H9 (cell line): ENCODE measurements around the gene POFUT1. TPM values are rescaled to one million over a fixed set of nuclear protein-coding genes. Genes with fewer than 3 reads are reported as not detected.
"Not testable (repeated sequence)": the region's sequence is repeated elsewhere in the genome, so short reads cannot be mapped to it uniquely, and the experiment has no call there.

Source experiments
- DNase-seq: peaks from one replicate; pipeline ENCODE4 v3.0.0-alpha.2; 2017
- H2AFZ ChIP-seq: one replicate; pipeline ENCODE4 v1.6.1; 2013; ENCODE audit warnings: mild to moderate bottlenecking, low read length, control low read depth, moderate library complexity
- H2AK5ac ChIP-seq: 2 replicates; pipeline ENCODE4 v1.6.1; 2013; ENCODE audit warnings: low read length, control low read depth, mixed read lengths; ENCODE audit not compliant: insufficient read length
- H2BK120ac ChIP-seq: one replicate; pipeline ENCODE4 v1.6.1; 2013; ENCODE audit warnings: low read depth, mild to moderate bottlenecking, low read length, control low read depth, inconsistent platforms; ENCODE audit not compliant: poor library complexity, severe bottlenecking
- H2BK12ac ChIP-seq: 2 replicates; pipeline ENCODE4 v1.6.1; 2013; ENCODE audit warnings: low read length, control low read depth, mixed read lengths, low read depth; ENCODE audit not compliant: insufficient read length
- H2BK15ac ChIP-seq: 2 replicates; pipeline ENCODE4 v1.6.1; 2013; ENCODE audit warnings: low read depth, low read length, control low read depth
- H2BK20ac ChIP-seq: one replicate; pipeline ENCODE4 v1.6.1; 2013; ENCODE audit warnings: low read depth, mild to moderate bottlenecking, low read length, control low read depth, inconsistent platforms; ENCODE audit not compliant: poor library complexity, severe bottlenecking
- H2BK5ac ChIP-seq: 2 replicates; pipeline ENCODE4 v1.6.1; 2013; ENCODE audit warnings: low read length, control low read depth, mixed read lengths; ENCODE audit not compliant: insufficient read length
- H3K14ac ChIP-seq: 2 replicates; pipeline ENCODE4 v1.6.1; 2013; ENCODE audit warnings: low read length, control low read depth; ENCODE audit not compliant: insufficient read depth
- H3K18ac ChIP-seq: 2 replicates; pipeline ENCODE4 v1.6.1; 2013; ENCODE audit warnings: low read depth, mild to moderate bottlenecking, mixed read lengths, low read length, control low read depth; ENCODE audit not compliant: insufficient read length
- H3K23ac ChIP-seq: 2 replicates; pipeline ENCODE4 v1.6.1; 2013; ENCODE audit warnings: low read length, control low read depth, mixed read lengths, low read depth; ENCODE audit not compliant: insufficient read length
- H3K23me2 ChIP-seq: 2 replicates; pipeline ENCODE4 v1.6.1; 2013; ENCODE audit warnings: low read depth, mild to moderate bottlenecking, mixed read lengths, low read length, control low read depth; ENCODE audit not compliant: insufficient read length, poor library complexity, severe bottlenecking
- H3K27ac ChIP-seq: 2 replicates; pipeline ENCODE4 v1.5.1; 2013; ENCODE audit warnings: low read length, control low read depth, mixed read lengths, low read depth; ENCODE audit not compliant: insufficient read length
- H3K27me3 ChIP-seq: 2 replicates; pipeline ENCODE4 v1.6.1; 2013; ENCODE audit warnings: low read length, control low read depth, inconsistent platforms; ENCODE audit not compliant: insufficient read depth
- H3K4ac ChIP-seq: 2 replicates; pipeline ENCODE4 v1.6.1; 2013; ENCODE audit warnings: low read depth, mild to moderate bottlenecking, control low read depth, inconsistent platforms, low read length, moderate library complexity
- H3K4me1 ChIP-seq: 2 replicates; pipeline ENCODE4 v1.6.1; 2013; ENCODE audit warnings: low read length, control low read depth, inconsistent platforms; ENCODE audit not compliant: insufficient read depth
- H3K4me2 ChIP-seq: 2 replicates; pipeline ENCODE4 v1.6.1; 2013; ENCODE audit warnings: low read length, control low read depth, mixed read lengths; ENCODE audit not compliant: insufficient read length, insufficient read depth
- H3K56ac ChIP-seq: 2 replicates; pipeline ENCODE4 v1.6.1; 2013; ENCODE audit warnings: low read depth, mild to moderate bottlenecking, mixed read lengths, low read length, control low read depth; ENCODE audit not compliant: insufficient read length
- H3K79me1 ChIP-seq: 2 replicates; pipeline ENCODE4 v1.6.1; 2013; ENCODE audit warnings: low read depth, mild to moderate bottlenecking, moderate library complexity, low read length, control low read depth, inconsistent platforms; ENCODE audit not compliant: insufficient read depth, poor library complexity, severe bottlenecking
- H3K79me2 ChIP-seq: 2 replicates; pipeline ENCODE4 v1.6.1; 2013; ENCODE audit warnings: low read length, control low read depth, inconsistent platforms; ENCODE audit not compliant: insufficient read depth
- H3K9ac ChIP-seq: 2 replicates; pipeline ENCODE4 v1.6.1; 2013; ENCODE audit warnings: low read length, control low read depth, mixed read lengths; ENCODE audit not compliant: insufficient read length; ENCODE audit errors: extremely low read depth
- H3K9me3 ChIP-seq: one replicate; pipeline ENCODE4 v1.6.1; 2013; ENCODE audit warnings: low read depth, low read length, inconsistent platforms; ENCODE audit not compliant: control insufficient read depth
- H3T11ph ChIP-seq: one replicate; pipeline ENCODE4 v1.6.1; 2013; ENCODE audit warnings: mild to moderate bottlenecking, low read length, control low read depth, inconsistent platforms
- H4K20me1 ChIP-seq: one replicate; pipeline ENCODE4 v1.6.1; 2013; ENCODE audit not compliant: control insufficient read depth, insufficient read length, insufficient read depth
- H4K5ac ChIP-seq: 2 replicates; pipeline ENCODE4 v1.6.1; 2013; ENCODE audit warnings: low read depth, mild to moderate bottlenecking, mixed read lengths, low read length, control low read depth; ENCODE audit not compliant: insufficient read length
- H4K8ac ChIP-seq: replicated peaks from 2 replicates; pipeline ENCODE4 v1.6.1; 2013; ENCODE audit warnings: low read length, control low read depth, mixed read lengths, low read depth; ENCODE audit not compliant: insufficient read length
- H4K91ac ChIP-seq: 2 replicates; pipeline ENCODE4 v1.6.1; 2013; ENCODE audit warnings: low read depth, mild to moderate bottlenecking, moderate library complexity, mixed read lengths, low read length, control low read depth; ENCODE audit not compliant: insufficient read length
- H3K27ac Mint-ChIP-seq, 3 experiments: 2 replicates in 2 of 3; 3 replicates in 1 of 3; pipeline ENCODE4 v1.8.0; 2020 to 2021; ENCODE audit warnings: mixed read lengths in 3 of 3, mild to moderate bottlenecking in 1 of 3, moderate library complexity in 1 of 3
- H3K27me3 Mint-ChIP-seq: 2 replicates; pipeline ENCODE4 v1.8.0; 2021; ENCODE audit warnings: low read depth, mild to moderate bottlenecking, moderate library complexity, mixed read lengths
- H3K36me3 Mint-ChIP-seq, 3 experiments: 2 replicates in 2 of 3; 3 replicates in 1 of 3; pipeline ENCODE4 v1.8.0; 2020 to 2021; ENCODE audit warnings: low read depth in 3 of 3, mixed read lengths in 3 of 3; ENCODE audit not compliant: insufficient read depth in 1 of 3
- H3K4me1 Mint-ChIP-seq, 2 experiments: 2 replicates each; pipeline ENCODE4 v1.8.0; 2020; ENCODE audit warnings: mixed read lengths in 2 of 2
- H3K4me3 Mint-ChIP-seq, 2 experiments: 2 replicates in 1 of 2; 3 replicates in 1 of 2; pipeline ENCODE4 v1.8.0; 2020 to 2021; ENCODE audit warnings: mild to moderate bottlenecking in 2 of 2, mixed read lengths in 2 of 2, moderate library complexity in 1 of 2
- H3K9me3 Mint-ChIP-seq, 2 experiments: 2 replicates in 1 of 2; 3 replicates in 1 of 2; pipeline ENCODE4 v1.8.0; 2020; ENCODE audit warnings: mild to moderate bottlenecking in 2 of 2, mixed read lengths in 2 of 2, moderate library complexity in 1 of 2
- WGBS: extraction: QIAGEN DNeasy Blood & Tissue Kit; methylation state at CpG from one replicate; pipeline ENCODE4 v1.1.7; 2013; ENCODE audit warnings: missing lambda C conversion rate, low lambda C conversion rate, mixed read lengths; ENCODE audit not compliant: insufficient read length; ENCODE audit errors: extremely low coverage; 5-methylcytosine and 5-hydroxymethylcytosine counted together
- total RNA-seq: library from RNA; stranded (reverse); gene quantifications from 2 replicates; pipeline ENCODE4 v1.2.1, GENCODE V29; 2021
- TF ChIP-seq, protein P1 (sequence below): fragments of 200-600 bp; sonication (generic); conservative IDR thresholded peaks from 3 replicates; pipeline ENCODE4 v1.8.0; 2021; ENCODE audit warnings: antibody characterized with exemption, mild to moderate bottlenecking

POFUT1 gene
- total RNA-seq, 1 experiment from 2014 or later, result 41.2 TPM

DNA sequence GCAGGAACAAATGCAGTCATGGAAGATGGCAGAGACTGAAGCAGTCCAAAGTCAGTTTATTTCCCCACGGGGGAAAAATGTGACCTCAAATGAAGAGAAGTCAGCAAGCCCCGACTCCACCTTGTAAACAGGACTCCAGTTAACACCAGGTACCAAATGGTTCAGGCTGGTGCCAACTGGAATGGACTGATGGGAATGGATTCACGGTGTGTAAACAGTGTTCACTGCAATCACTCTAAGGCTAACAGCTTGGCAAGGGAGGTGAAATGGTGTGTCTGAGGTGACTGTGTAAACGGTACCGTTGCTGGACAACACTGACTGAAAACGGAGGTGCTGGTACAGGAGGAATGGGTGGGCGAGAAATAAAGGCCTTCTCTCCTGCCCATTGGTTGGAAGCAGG lies 12.1 kb upstream of the POFUT1 start:
- H3K79me1 ChIP-seq, result no peaks in the 10 kb centered on the region
- H2BK15ac ChIP-seq, result no peak overlapping the region
- no peak overlapping the region for H3K4me2 ChIP-seq
- H2BK5ac ChIP-seq, result no peak overlapping the region
- no peak overlapping the region for H3K4me3 Mint-ChIP-seq
- no peaks in the 10 kb centered on the region for H3K79me2 ChIP-seq
- H3T11ph ChIP-seq, result no peak overlapping the region
- H3K4me1 Mint-ChIP-seq, result peaks cover 6 to 9% of the 10 kb centered on the region in 2 experiments
- no peak overlapping the region for H4K91ac ChIP-seq
- H2AFZ ChIP-seq, result no peak overlapping the region
- H3K4me1 ChIP-seq, result no peaks in the 10 kb centered on the region
- no peak overlapping the region for H2BK120ac ChIP-seq
- H3K4ac ChIP-seq, result no peak overlapping the region
- no peak overlapping the region for H3K14ac ChIP-seq
- no CpG with 5 or more reads among the region's 7 CpGs for WGBS
- H3K9me3 ChIP-seq, result no peaks in the 10 kb centered on the region
- H2AK5ac ChIP-seq, result no peak overlapping the region
- H3K27me3 ChIP-seq, result no peaks in the 10 kb centered on the region
- peaks cover 34 to 79% (median 54%) of the 10 kb centered on the region in 3 experiments for H3K36me3 Mint-ChIP-seq
- H4K8ac ChIP-seq, result no peak overlapping the region
- peaks cover 2% of the 10 kb centered on the region for H3K23me2 ChIP-seq
- H3K56ac ChIP-seq, result no peak overlapping the region
- no peaks in the 10 kb centered on the region for H4K20me1 ChIP-seq
- no peak overlapping the region for H3K9ac ChIP-seq
- H3K27ac ChIP-seq, result no peak overlapping the region
- H3K27ac Mint-ChIP-seq, result no peak overlapping the region
- H4K5ac ChIP-seq, result no peak overlapping the region
- H2BK12ac ChIP-seq, result no peak overlapping the region
- DNase-seq, result no peak
- no peak overlapping the region for H3K18ac ChIP-seq
- no peak overlapping the region for H3K23ac ChIP-seq
- H3K9me3 Mint-ChIP-seq, result no peaks in the 10 kb centered on the region
- H2BK20ac ChIP-seq, result no peak overlapping the region
- TF ChIP-seq, protein P1, sequence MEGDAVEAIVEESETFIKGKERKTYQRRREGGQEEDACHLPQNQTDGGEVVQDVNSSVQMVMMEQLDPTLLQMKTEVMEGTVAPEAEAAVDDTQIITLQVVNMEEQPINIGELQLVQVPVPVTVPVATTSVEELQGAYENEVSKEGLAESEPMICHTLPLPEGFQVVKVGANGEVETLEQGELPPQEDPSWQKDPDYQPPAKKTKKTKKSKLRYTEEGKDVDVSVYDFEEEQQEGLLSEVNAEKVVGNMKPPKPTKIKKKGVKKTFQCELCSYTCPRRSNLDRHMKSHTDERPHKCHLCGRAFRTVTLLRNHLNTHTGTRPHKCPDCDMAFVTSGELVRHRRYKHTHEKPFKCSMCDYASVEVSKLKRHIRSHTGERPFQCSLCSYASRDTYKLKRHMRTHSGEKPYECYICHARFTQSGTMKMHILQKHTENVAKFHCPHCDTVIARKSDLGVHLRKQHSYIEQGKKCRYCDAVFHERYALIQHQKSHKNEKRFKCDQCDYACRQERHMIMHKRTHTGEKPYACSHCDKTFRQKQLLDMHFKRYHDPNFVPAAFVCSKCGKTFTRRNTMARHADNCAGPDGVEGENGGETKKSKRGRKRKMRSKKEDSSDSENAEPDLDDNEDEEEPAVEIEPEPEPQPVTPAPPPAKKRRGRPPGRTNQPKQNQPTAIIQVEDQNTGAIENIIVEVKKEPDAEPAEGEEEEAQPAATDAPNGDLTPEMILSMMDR, result no peak
- no peaks in the 10 kb centered on the region for H3K27me3 Mint-ChIP-seq

DNA sequence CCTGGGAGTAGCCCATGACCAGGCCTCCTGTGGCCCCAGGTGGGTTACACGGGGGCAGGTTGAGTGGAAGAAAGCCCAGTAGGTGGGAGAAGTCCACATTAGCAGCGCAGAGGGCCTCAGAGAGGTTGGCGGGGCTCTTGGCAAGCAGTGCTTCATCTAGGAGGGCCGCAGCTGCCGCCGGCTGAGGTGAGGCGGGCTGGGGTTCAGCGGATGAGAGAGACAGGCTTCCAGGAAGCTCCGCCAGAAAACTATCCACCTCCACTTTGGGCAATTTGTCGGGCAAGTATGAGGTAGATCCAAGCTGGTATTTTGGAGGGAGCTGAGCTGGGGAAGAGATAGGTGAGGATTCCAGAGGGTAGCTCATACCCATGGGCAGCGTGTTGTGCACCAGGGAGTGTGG lies 11.1 kb upstream of the POFUT1 start:
- H2BK15ac ChIP-seq, H3K4me1 ChIP-seq, H2AFZ ChIP-seq, H2AK5ac ChIP-seq, H2BK5ac ChIP-seq, H3K4me3 Mint-ChIP-seq, H4K91ac ChIP-seq, H3K27ac ChIP-seq, H3K23me2 ChIP-seq, H3K27me3 ChIP-seq, H4K5ac ChIP-seq, H3K4ac ChIP-seq, DNase-seq, H3K23ac ChIP-seq, H3K9me3 Mint-ChIP-seq, H3K27ac Mint-ChIP-seq, H2BK20ac ChIP-seq, H3K27me3 Mint-ChIP-seq, H3K4me1 Mint-ChIP-seq, H3K9ac ChIP-seq, H3K9me3 ChIP-seq, H2BK12ac ChIP-seq, H3T11ph ChIP-seq, H3K79me1 ChIP-seq, H2BK120ac ChIP-seq, H3K4me2 ChIP-seq, H3K14ac ChIP-seq, H4K20me1 ChIP-seq, H3K56ac ChIP-seq, H3K79me2 ChIP-seq, H4K8ac ChIP-seq, H3K18ac ChIP-seq: not testable (repeated sequence)
- peaks cover 42 to 89% (median 64%) of the 10 kb centered on the region in 3 experiments for H3K36me3 Mint-ChIP-seq
- no CpG with 5 or more reads among the region's 11 CpGs for WGBS
